Stimulated activated CD4-positive, alpha-beta T cell treated with anti-CD3 and anti-CD28 coated beads, Interleukin-15, amount 100 ng/mL, for 1 hour (primary cell): ENCODE data around the gene SDCCAG8.

Experiments used
- DNase-seq, 2 donors: peaks; one replicate each; pipeline ENCODE4 v3.0.0-alpha.2; 2020; ENCODE audit warnings: low read depth in 1 of 2, low spot score in 1 of 2

The SDCCAG8 gene

GRCh38 chr1:243254233-243254926, 1.5 kb upstream of the SDCCAG8 start:
- peak; percentile 3 to 46 for DNase-seq

GRCh38 chr1:243254927-243255790, 682 bp upstream of the SDCCAG8 start, which contains the start of gene CEP170:
Gene CEP170 (minus strand): TSS chr1:243255281. CDS start chr1:243225280, 30,001 bp downstream.
- peak; percentile 61 to 81 for DNase-seq

- no peak for DNase-seq
Observed at GRCh38 chr1:243256590-243256989, 749 bp downstream of the SDCCAG8 start.

GRCh38 chr1:243257189-243257588, 1.3 kb downstream of the SDCCAG8 start:
- no peak for DNase-seq

- DNase-seq: no peak
Observed at GRCh38 chr1:243258731-243259130, 2.9 kb downstream of the SDCCAG8 start.

GRCh38 chr1:243260221-243260880, 4.5 kb downstream of the SDCCAG8 start:
- no peak for DNase-seq

- no peak for DNase-seq
Observed at GRCh38 chr1:243261390-243261789, 5.5 kb downstream of the SDCCAG8 start.

- DNase-seq: no peak
Observed at GRCh38 chr1:243264717-243265116, 8.9 kb downstream of the SDCCAG8 start.

- no peak for DNase-seq
Observed at GRCh38 chr1:243266231-243266630, 10.4 kb downstream of the SDCCAG8 start.

- DNase-seq: no peak
Observed at GRCh38 chr1:243267471-243267880, 11.6 kb downstream of the SDCCAG8 start.

GRCh38 chr1:243267914-243268653, 12.2 kb downstream of the SDCCAG8 start:
- DNase-seq: no peak

GRCh38 chr1:243268751-243269460, 13.1 kb downstream of the SDCCAG8 start:
- DNase-seq: no peak

GRCh38 chr1:243269461-243269801, 13.6 kb downstream of the SDCCAG8 start:
- DNase-seq: no peak

GRCh38 chr1:243270097-243270864, 14.4 kb downstream of the SDCCAG8 start:
- DNase-seq: no peak

- DNase-seq: no peak
Observed at GRCh38 chr1:243271996-243272395, 16.2 kb downstream of the SDCCAG8 start.

- no peak for DNase-seq
Observed at GRCh38 chr1:243272401-243272800, 16.6 kb downstream of the SDCCAG8 start.

- no peak for DNase-seq
Observed at GRCh38 chr1:243273506-243273905, 17.7 kb downstream of the SDCCAG8 start.

- DNase-seq: no peak
Observed at GRCh38 chr1:243273945-243274344, 18.1 kb downstream of the SDCCAG8 start.

GRCh38 chr1:243275316-243275715, 19.5 kb downstream of the SDCCAG8 start:
- DNase-seq: no peak
